CD14-positive monocyte (primary cell): ENCODE measurements around the gene IBA57. TPM values are rescaled to one million over a fixed set of nuclear protein-coding genes. Genes with fewer than 3 reads are reported as not detected.

Experiments
- DNase-seq, 3 donors: peaks; one replicate each; pipeline ENCODE4 v3.0.0-alpha.2; 2011 to 2022
- H2AFZ ChIP-seq: 2 replicates; pipeline ENCODE4 v1.6.0; 2012; ENCODE audit warnings: mild to moderate bottlenecking, low read depth, low read length, inconsistent platforms; ENCODE audit not compliant: insufficient read depth, poor library complexity, severe bottlenecking
- H3K27ac ChIP-seq, 2 donors: 1 replicate in 1 of 2; 2 replicates in 1 of 2; pipeline ENCODE4 v1.5.1; 2012 to 2013; ENCODE audit warnings: low read length in 2 of 2, control low read depth in 1 of 2, inconsistent platforms in 1 of 2, low read depth in 1 of 2, mild to moderate bottlenecking in 1 of 2
- H3K27me3 ChIP-seq, 2 donors: one replicate each; pipeline versions ENCODE4 v1.6.0 to v1.6.1; 2011 to 2013; ENCODE audit warnings: low read length in 2 of 2; ENCODE audit not compliant: control insufficient read depth in 2 of 2, insufficient read depth in 2 of 2
- H3K36me3 ChIP-seq, 2 donors: replicated peaks in 1 of 2; 1 replicate in 1 of 2; 2 replicates in 1 of 2; pipeline versions ENCODE4 v1.5.1 to v1.6.1; 2012 to 2013; ENCODE audit warnings: low read length in 2 of 2, control low read depth in 1 of 2, inconsistent platforms in 1 of 2, mild to moderate bottlenecking in 1 of 2; ENCODE audit not compliant: insufficient read depth in 2 of 2, control insufficient read depth in 1 of 2
- H3K4me1 ChIP-seq, 2 donors: 1 replicate in 1 of 2; 2 replicates in 1 of 2; pipeline versions ENCODE4 v1.5.1 to v1.6.1; 2012 to 2013; ENCODE audit warnings: low read length in 2 of 2, control low read depth in 1 of 2, inconsistent platforms in 1 of 2, mild to moderate bottlenecking in 1 of 2, moderate library complexity in 1 of 2; ENCODE audit not compliant: insufficient read depth in 2 of 2, control insufficient read depth in 1 of 2
- H3K4me2 ChIP-seq: replicated peaks from 2 replicates; pipeline ENCODE3; 2012; ENCODE audit warnings: low read length, moderate library complexity, mild to moderate bottlenecking; ENCODE audit not compliant: poor library complexity, severe bottlenecking; ENCODE audit errors: extremely low read depth
- H3K4me3 ChIP-seq, 3 experiments: fragments of 200-600 bp in 1 of 3; sonication (generic) in 1 of 3; replicated peaks in 1 of 3; 1 replicate in 2 of 3; 2 replicates in 1 of 3; pipeline ENCODE4 v1.5.1; 2011 to 2013; ENCODE audit warnings: low read length in 3 of 3, mild to moderate bottlenecking in 3 of 3, control low read depth in 2 of 3, low read depth in 2 of 3, inconsistent platforms in 1 of 3, moderate library complexity in 1 of 3
- H3K79me2 ChIP-seq: 2 replicates; pipeline ENCODE4 v1.6.0; 2012; ENCODE audit warnings: mild to moderate bottlenecking, control low read depth, inconsistent platforms, low read length, moderate library complexity; ENCODE audit not compliant: insufficient read depth
- H3K9ac ChIP-seq: 2 replicates; pipeline ENCODE4 v1.6.0; 2017; ENCODE audit warnings: low read length, mild to moderate bottlenecking; ENCODE audit not compliant: insufficient read depth, poor library complexity, severe bottlenecking
- H3K9me3 ChIP-seq, 2 donors: replicated peaks in 1 of 2; 1 replicate in 1 of 2; 2 replicates in 1 of 2; pipeline versions ENCODE4 v1.5.1 to v1.6.1; 2012 to 2013; ENCODE audit warnings: low read length in 2 of 2, control low read depth in 1 of 2; ENCODE audit not compliant: control insufficient read depth in 1 of 2, insufficient read depth in 1 of 2
- H4K20me1 ChIP-seq: 2 replicates; pipeline ENCODE4 v1.6.0; 2012; ENCODE audit warnings: mild to moderate bottlenecking, low read length, control low read depth, moderate library complexity; ENCODE audit not compliant: insufficient read depth
- H3K27ac Mint-ChIP-seq, 7 donors: one replicate each; pipeline ENCODE4 v1.8.0; 2020; ENCODE audit warnings: mild to moderate bottlenecking in 7 of 7, mixed read lengths in 7 of 7, moderate library complexity in 6 of 7, inconsistent platforms in 2 of 7
- H3K27me3 Mint-ChIP-seq, 3 donors: one replicate each; pipeline ENCODE4 v1.8.0; 2021 to 2022; ENCODE audit warnings: low read depth in 3 of 3, mild to moderate bottlenecking in 3 of 3, mixed read lengths in 3 of 3, moderate library complexity in 3 of 3, inconsistent platforms in 1 of 3
- H3K36me3 Mint-ChIP-seq, 2 donors: one replicate each; pipeline ENCODE4 v1.8.0; 2020; ENCODE audit warnings: mixed read lengths in 2 of 2, inconsistent platforms in 1 of 2, mild to moderate bottlenecking in 1 of 2
- H3K4me1 Mint-ChIP-seq: one replicate; pipeline ENCODE4 v1.8.0; 2020; ENCODE audit warnings: mild to moderate bottlenecking, mixed read lengths
- H3K4me3 Mint-ChIP-seq, 2 donors: one replicate each; pipeline ENCODE4 v1.8.0; 2020; ENCODE audit warnings: mild to moderate bottlenecking in 2 of 2, mixed read lengths in 2 of 2, moderate library complexity in 1 of 2
- H3K9me3 Mint-ChIP-seq, 7 donors: one replicate each; pipeline ENCODE4 v1.8.0; 2020 to 2022; ENCODE audit warnings: mixed read lengths in 7 of 7, mild to moderate bottlenecking in 6 of 7, moderate library complexity in 6 of 7, inconsistent platforms in 2 of 7
- WGBS: methylation state at CpG from one replicate; pipeline ENCODE4 v1.1.5; 2013; ENCODE audit warnings: missing lambda C conversion rate; ENCODE audit not compliant: insufficient coverage; 5-methylcytosine and 5-hydroxymethylcytosine counted together
- intact Hi-C, 2 donors: fragments of 100-400 bp; cut with micrococcal nuclease; formaldehyde crosslinking; loops; one replicate each; pipeline versions ENCODE4 v1.15.0 to v1.15.1; 2023
- polyA plus RNA-seq, 3 donors: library from polyadenylated mRNA; depleted of rRNA in 1 of 3; unstranded in 2 of 3; stranded (reverse) in 1 of 3; fragments of 300-500 nt in 2 of 3; fragments of >200 nt in 1 of 3; fragmentation: Illumina TruSeq in 2 of 3; gene quantifications; 1 replicate in 2 of 3; 2 replicates in 1 of 3; pipeline ENCODE4 v1.2.3, GENCODE V29; 2012 to 2021
- TF ChIP-seq, protein P1 (sequence below): fragments of 200-600 bp; IDR thresholded peaks from one replicate; pipeline ENCODE4 v1.8.0; 2022; ENCODE audit warnings: antibody characterized with exemption, mild to moderate bottlenecking

IBA57 gene
- polyA plus RNA-seq, 3 donors, result 1.6 to 2.1 (median 1.7) TPM

DNA sequence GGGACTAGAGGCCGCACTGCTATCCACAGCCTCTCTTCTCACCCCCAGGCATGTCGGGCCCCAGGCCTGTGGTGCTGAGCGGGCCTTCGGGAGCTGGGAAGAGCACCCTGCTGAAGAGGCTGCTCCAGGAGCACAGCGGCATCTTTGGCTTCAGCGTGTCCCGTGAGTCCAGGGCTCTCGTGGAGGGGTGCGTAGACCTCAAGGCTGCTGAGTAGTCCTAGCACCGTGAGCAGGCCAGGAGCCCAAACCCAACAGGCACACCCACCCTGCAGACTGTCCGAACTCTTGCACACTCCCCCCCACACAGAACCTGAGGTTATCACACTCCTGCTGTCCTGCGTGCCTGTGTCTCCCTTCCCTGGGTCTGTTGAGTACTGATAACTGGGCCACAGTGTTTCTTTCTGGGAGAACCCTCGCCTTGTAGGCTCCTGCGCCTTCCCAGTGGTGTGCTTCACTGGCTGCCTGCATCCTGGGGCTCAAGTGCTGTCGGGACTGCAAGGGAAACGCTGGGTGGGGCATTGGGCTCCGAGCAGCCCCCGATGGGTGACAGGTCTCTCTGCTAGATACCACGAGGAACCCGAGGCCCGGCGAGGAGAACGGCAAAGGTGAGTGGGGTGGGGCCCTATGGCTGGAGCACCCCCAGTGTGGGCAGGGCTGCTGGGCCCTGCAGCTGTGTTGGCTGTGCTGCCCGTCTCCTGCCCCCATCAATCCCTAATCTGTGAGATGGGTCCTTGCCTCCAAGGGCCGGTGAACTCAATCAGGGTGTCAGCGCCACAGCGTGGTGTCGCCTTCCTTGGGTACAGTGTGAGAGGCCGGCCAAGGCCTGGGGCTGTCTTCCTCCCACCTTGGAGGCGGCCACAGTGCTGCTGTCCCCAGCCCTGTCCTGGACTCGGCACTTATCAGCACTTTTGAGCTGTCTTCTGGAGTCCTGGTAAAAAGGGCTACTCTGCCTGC lies 19.9 kb upstream of the IBA57 start:
- H3K4me1 ChIP-seq, result peaks cover 16 to 19% of the 10 kb centered on the region in 2 donors
- DNase-seq, result no peak

DNA sequence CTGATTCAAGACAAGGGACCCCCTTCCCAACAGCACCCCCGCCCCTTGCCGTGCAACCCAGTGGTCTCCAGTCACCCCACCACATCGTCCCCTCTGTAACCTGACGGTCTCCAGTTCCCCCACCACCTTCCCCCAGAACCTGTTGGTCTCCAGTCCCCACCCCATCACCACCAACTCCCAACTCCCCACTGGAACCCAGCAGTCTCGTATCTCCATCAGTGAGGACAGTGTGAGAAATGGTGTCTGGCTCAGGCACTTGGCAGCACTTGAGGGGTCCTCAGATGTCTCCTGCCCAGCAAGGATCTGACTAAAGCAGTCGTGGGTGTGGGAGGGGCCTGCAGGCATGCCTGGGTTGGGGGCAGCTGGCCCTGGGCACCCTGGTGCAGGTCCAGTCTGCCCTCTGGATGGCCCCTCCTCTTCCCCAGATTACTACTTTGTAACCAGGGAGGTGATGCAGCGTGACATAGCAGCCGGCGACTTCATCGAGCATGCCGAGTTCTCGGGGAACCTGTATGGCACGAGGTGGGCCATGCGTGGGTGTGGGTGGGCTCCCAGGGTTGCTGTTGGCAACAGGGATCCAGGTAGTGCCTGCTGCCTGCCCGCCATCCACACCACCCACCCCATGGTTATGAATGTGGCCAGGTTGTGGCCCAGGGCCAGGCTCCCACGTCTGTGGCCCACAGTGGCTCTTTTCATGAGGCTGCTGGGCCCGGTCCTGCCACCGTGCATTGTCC lies 19.0 kb upstream of the IBA57 start:
- H3K4me1 Mint-ChIP-seq, result peaks cover 23% of the 10 kb centered on the region

More for the DNA sequence above, 19.9 kb upstream of the IBA57 start:
- Mint-ChIP-seq H3K4me3 (no peak overlapping the region), H3K27ac (peak overlapping the region in 2 of 7 donors; percentile 61 to 71), H3K9me3 (no peaks in the 10 kb centered on the region), H3K4me1 (peaks cover 31% of the 10 kb centered on the region), H3K36me3 (peaks cover 17 to 55% of the 10 kb centered on the region in 2 donors), H3K27me3 (peaks cover 0 to 4% (median 0%) of the 10 kb centered on the region in 3 donors)
- H3K27ac ChIP-seq, result no peak overlapping the region
- H3K9me3 ChIP-seq, result no peaks in the 10 kb centered on the region
- no peak overlapping the region for H3K9ac ChIP-seq
- peaks cover 36 to 40% of the 10 kb centered on the region in 2 donors for H3K36me3 ChIP-seq
- no peaks in the 10 kb centered on the region for H3K27me3 ChIP-seq
- no peak overlapping the region for H3K4me3 ChIP-seq
- H2AFZ ChIP-seq, result no peak overlapping the region
- 98% methylated on average over 28 of the region's 31 CpGs for WGBS
- peaks cover 58% of the 10 kb centered on the region for H3K79me2 ChIP-seq
- TF ChIP-seq, protein P1, sequence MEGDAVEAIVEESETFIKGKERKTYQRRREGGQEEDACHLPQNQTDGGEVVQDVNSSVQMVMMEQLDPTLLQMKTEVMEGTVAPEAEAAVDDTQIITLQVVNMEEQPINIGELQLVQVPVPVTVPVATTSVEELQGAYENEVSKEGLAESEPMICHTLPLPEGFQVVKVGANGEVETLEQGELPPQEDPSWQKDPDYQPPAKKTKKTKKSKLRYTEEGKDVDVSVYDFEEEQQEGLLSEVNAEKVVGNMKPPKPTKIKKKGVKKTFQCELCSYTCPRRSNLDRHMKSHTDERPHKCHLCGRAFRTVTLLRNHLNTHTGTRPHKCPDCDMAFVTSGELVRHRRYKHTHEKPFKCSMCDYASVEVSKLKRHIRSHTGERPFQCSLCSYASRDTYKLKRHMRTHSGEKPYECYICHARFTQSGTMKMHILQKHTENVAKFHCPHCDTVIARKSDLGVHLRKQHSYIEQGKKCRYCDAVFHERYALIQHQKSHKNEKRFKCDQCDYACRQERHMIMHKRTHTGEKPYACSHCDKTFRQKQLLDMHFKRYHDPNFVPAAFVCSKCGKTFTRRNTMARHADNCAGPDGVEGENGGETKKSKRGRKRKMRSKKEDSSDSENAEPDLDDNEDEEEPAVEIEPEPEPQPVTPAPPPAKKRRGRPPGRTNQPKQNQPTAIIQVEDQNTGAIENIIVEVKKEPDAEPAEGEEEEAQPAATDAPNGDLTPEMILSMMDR, result no peak
- intact Hi-C loops, result no loop called here
- peaks cover 100% of the 10 kb centered on the region for H4K20me1 ChIP-seq
- H3K4me2 ChIP-seq, result no peak overlapping the region

More for the DNA sequence above, 19.0 kb upstream of the IBA57 start:
- DNase-seq, result no peak
- no peaks in the 10 kb centered on the region for H3K27me3 ChIP-seq
- TF ChIP-seq, protein P1, result no peak
- WGBS, result 96% methylated on average over 7 of the region's 18 CpGs
- H4K20me1 ChIP-seq, result peaks cover 96% of the 10 kb centered on the region
- no peak overlapping the region for H3K4me3 ChIP-seq
- H3K9me3 ChIP-seq, result no peaks in the 10 kb centered on the region
- intact Hi-C loops, result no loop called here
- peaks cover 49% of the 10 kb centered on the region for H3K79me2 ChIP-seq
- H2AFZ ChIP-seq, result no peak overlapping the region
- no peak overlapping the region for H3K27ac ChIP-seq
- H3K27me3 Mint-ChIP-seq, result peaks cover 0 to 4% (median 0%) of the 10 kb centered on the region in 3 donors
- no peaks in the 10 kb centered on the region for H3K9me3 Mint-ChIP-seq
- peaks cover 17 to 55% of the 10 kb centered on the region in 2 donors for H3K36me3 Mint-ChIP-seq
- H3K36me3 ChIP-seq, result peaks cover 36 to 40% of the 10 kb centered on the region in 2 donors
- H3K4me3 Mint-ChIP-seq, result no peak overlapping the region
- H3K4me1 ChIP-seq, result peaks cover 7 to 10% of the 10 kb centered on the region in 2 donors
- H3K4me2 ChIP-seq, result no peak overlapping the region
- H3K27ac Mint-ChIP-seq, result peak overlapping the region in 1 of 7 donors; percentile 1
- H3K9ac ChIP-seq, result no peak overlapping the region
